Endothelial cell of umbilical vein (primary cell): ENCODE data around the gene C1orf94.

Experiments used
- CTCF ChIP-seq, 2 donors: IDR thresholded peaks; 1 replicate in 1 of 2; 2 replicates in 1 of 2; pipeline ENCODE4 v1.5.1; 2011; ENCODE audit warnings: low read length in 2 of 2, mild to moderate bottlenecking in 2 of 2, moderate library complexity in 2 of 2, control low read depth in 1 of 2, inconsistent platforms in 1 of 2, low read depth in 1 of 2; ENCODE audit not compliant: insufficient read depth in 1 of 2; ENCODE audit errors: extremely low read depth in 1 of 2
- EZH2 ChIP-seq: IDR thresholded peaks from 2 replicates; pipeline ENCODE4 v1.6.1; 2012; ENCODE audit warnings: borderline replicate concordance, low read depth, mild to moderate bottlenecking, moderate library complexity, low read length, inconsistent platforms; ENCODE audit not compliant: severe bottlenecking
- FOS ChIP-seq: IDR thresholded peaks from 2 replicates; pipeline ENCODE4 v1.6.1; 2011; ENCODE audit warnings: mild to moderate bottlenecking, low read length, moderate library complexity, borderline replicate concordance; ENCODE audit not compliant: insufficient read depth
- JUN ChIP-seq: IDR thresholded peaks from 2 replicates; pipeline ENCODE4 v1.6.1; 2011; ENCODE audit warnings: borderline replicate concordance, low read depth; ENCODE audit not compliant: insufficient read length, insufficient read depth
- MAX ChIP-seq: IDR thresholded peaks from 2 replicates; pipeline ENCODE4 v1.6.1; 2011; ENCODE audit not compliant: insufficient read depth, insufficient read length
- POLR2A ChIP-seq: IDR thresholded peaks from 2 replicates; pipeline ENCODE4 v1.6.1; 2012; ENCODE audit warnings: low read depth, mild to moderate bottlenecking, control low read depth, low read length
- POLR2AphosphoS5 ChIP-seq: IDR thresholded peaks from 2 replicates; pipeline ENCODE4 v1.6.1; 2012; ENCODE audit warnings: low read depth, mild to moderate bottlenecking, control low read depth, low read length, moderate library complexity; ENCODE audit not compliant: insufficient read depth

- TF ChIP-seq CTCF (IDR thresholded peaks at IDR 0.05; ENCODE audit: extremely low read depth in 1 of 2, insufficient read depth in 1 of 2, low read depth in 1 of 2, low read length in 2 of 2) (no peak), POLR2A (no peak), EZH2 (no peak), POLR2AphosphoS5 (no peak), JUN (no peak), FOS (no peak), MAX (no peak)
Observed at GRCh38 chr1:34213956-34214355, 37.2 kb downstream of the C1orf94 start.
